Endothelial cell of umbilical vein (primary cell): Measurements from ENCODE around the gene GYG1.

ENCODE experiments used
- EZH2 ChIP-seq: IDR thresholded peaks from 2 replicates; pipeline ENCODE4 v1.6.1; 2012; ENCODE audit warnings: borderline replicate concordance, low read depth, mild to moderate bottlenecking, moderate library complexity, low read length, inconsistent platforms; ENCODE audit not compliant: severe bottlenecking
- FOS ChIP-seq: IDR thresholded peaks from 2 replicates; pipeline ENCODE4 v1.6.1; 2011; ENCODE audit warnings: mild to moderate bottlenecking, low read length, moderate library complexity, borderline replicate concordance; ENCODE audit not compliant: insufficient read depth
- GATA2 ChIP-seq: IDR thresholded peaks from 2 replicates; pipeline ENCODE4 v1.7.0; 2011; ENCODE audit warnings: low read depth, mild to moderate bottlenecking, moderate library complexity, mixed read lengths, low read length; ENCODE audit not compliant: insufficient read length, insufficient read depth
- JUN ChIP-seq: IDR thresholded peaks from 2 replicates; pipeline ENCODE4 v1.6.1; 2011; ENCODE audit warnings: borderline replicate concordance, low read depth; ENCODE audit not compliant: insufficient read length, insufficient read depth
- MYC ChIP-seq: IDR thresholded peaks from one replicate; pipeline ENCODE4 v1.6.1; 2011; ENCODE audit warnings: mild to moderate bottlenecking, low read depth, low read length
- POLR2A ChIP-seq: IDR thresholded peaks from 2 replicates; pipeline ENCODE4 v1.6.1; 2012; ENCODE audit warnings: low read depth, mild to moderate bottlenecking, control low read depth, low read length
- POLR2AphosphoS5 ChIP-seq: IDR thresholded peaks from 2 replicates; pipeline ENCODE4 v1.6.1; 2012; ENCODE audit warnings: low read depth, mild to moderate bottlenecking, control low read depth, low read length, moderate library complexity; ENCODE audit not compliant: insufficient read depth
- TF ChIP-seq, protein P1 (sequence below): IDR thresholded peaks from 2 replicates; pipeline ENCODE4 v1.6.1; 2011; ENCODE audit not compliant: insufficient read depth, insufficient read length
- TF ChIP-seq, protein P2 (sequence below), 2 donors: IDR thresholded peaks; 1 replicate in 1 of 2; 2 replicates in 1 of 2; pipeline ENCODE4 v1.5.1; 2011; ENCODE audit warnings: low read length in 2 of 2, mild to moderate bottlenecking in 2 of 2, moderate library complexity in 2 of 2, control low read depth in 1 of 2, inconsistent platforms in 1 of 2, low read depth in 1 of 2; ENCODE audit not compliant: insufficient read depth in 1 of 2; ENCODE audit errors: extremely low read depth in 1 of 2

DNA sequence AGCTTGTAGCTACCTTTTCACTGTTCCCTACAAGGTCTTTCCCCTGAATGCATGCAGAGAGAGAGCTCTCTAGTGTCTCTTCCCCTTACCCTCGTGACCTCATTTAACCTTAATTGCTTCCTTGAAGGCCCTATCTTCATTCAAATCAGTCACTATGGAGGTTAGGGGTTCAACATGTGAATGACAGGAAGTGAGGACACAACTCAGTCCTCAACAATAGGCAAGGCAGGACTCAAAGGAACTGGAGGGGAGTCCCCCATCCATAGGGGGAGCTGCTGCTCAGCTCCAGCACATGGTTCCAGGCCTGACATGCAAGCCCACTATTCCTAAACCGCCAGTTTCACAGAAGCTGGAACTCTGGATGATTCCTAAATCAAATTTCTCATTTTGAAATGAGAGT is 33.8 kb upstream of the GYG1 start:
- TF ChIP-seq, protein P1, sequence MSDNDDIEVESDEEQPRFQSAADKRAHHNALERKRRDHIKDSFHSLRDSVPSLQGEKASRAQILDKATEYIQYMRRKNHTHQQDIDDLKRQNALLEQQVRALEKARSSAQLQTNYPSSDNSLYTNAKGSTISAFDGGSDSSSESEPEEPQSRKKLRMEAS, result no peak
- TF ChIP-seq, protein P2, sequence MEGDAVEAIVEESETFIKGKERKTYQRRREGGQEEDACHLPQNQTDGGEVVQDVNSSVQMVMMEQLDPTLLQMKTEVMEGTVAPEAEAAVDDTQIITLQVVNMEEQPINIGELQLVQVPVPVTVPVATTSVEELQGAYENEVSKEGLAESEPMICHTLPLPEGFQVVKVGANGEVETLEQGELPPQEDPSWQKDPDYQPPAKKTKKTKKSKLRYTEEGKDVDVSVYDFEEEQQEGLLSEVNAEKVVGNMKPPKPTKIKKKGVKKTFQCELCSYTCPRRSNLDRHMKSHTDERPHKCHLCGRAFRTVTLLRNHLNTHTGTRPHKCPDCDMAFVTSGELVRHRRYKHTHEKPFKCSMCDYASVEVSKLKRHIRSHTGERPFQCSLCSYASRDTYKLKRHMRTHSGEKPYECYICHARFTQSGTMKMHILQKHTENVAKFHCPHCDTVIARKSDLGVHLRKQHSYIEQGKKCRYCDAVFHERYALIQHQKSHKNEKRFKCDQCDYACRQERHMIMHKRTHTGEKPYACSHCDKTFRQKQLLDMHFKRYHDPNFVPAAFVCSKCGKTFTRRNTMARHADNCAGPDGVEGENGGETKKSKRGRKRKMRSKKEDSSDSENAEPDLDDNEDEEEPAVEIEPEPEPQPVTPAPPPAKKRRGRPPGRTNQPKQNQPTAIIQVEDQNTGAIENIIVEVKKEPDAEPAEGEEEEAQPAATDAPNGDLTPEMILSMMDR (IDR thresholded peaks at IDR 0.05; ENCODE audit: extremely low read depth in 1 of 2, insufficient read depth in 1 of 2, low read depth in 1 of 2, low read length in 2 of 2), result peak; percentile 27 to 29
- no peak for TF ChIP-seq POLR2A
- no peak for TF ChIP-seq EZH2
- TF ChIP-seq POLR2AphosphoS5, result no peak
- no peak for TF ChIP-seq GATA2
- no peak for TF ChIP-seq MYC
- no peak for TF ChIP-seq FOS
- no peak for TF ChIP-seq JUN
